Measurements from ENCODE around the gene CDA.

- TF ChIP-seq CTCF (IDR thresholded peaks at IDR 0.05): no peak
- TF ChIP-seq IRF3 (IDR thresholded peaks at IDR 0.05; ENCODE audit: low read depth, low read length): no peak
- no peak for TF ChIP-seq EZH2phosphoT487 (IDR thresholded peaks at IDR 0.05; ENCODE audit: borderline replicate concordance, low read depth)
These were observed 33.7 kb upstream of the CDA start for GRCh38 chr1:20555025-20555757.
